Measurements from ENCODE around the gene HABP4.

Gene HABP4

DNA sequence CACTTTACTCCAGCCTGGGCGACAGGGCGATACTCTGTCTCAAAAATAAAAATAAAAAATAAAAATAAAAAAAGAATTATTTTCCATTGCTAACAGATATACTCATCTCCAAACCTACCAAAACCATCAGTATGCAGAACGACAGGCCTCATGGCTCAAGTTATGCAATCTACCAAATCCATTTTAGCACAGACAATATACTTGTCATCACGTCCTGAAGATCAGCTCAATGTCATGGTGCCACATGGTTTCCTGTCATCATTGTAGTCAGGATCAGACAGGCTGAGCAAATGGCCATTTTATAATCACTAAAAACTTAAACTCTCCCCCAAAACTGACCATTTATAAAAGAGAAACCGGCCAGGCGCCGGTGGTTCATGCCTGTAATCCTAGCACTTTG lies 69.1 kb downstream of the HABP4 start:
- Histone ChIP-seq H3K36me3 (ENCODE audit: control insufficient read depth, insufficient read depth, low read length) (no peaks in the 10 kb centered on the region), H3K4me3 (ENCODE audit: low read depth, low read length) (no peak overlapping the region)

GRCh38 chr9:96519787-96520186 lies 69.8 kb downstream of the HABP4 start:
- H3K36me3 ChIP-seq (ENCODE audit: control insufficient read depth, insufficient read depth, low read length), result no peaks in the 10 kb centered on the region
- no peak overlapping the region for H3K4me3 ChIP-seq (ENCODE audit: low read depth, low read length)
- no peaks in the 10 kb centered on the region for H3K27me3 ChIP-seq (ENCODE audit: control insufficient read depth, insufficient read depth, low read length)
- no peaks in the 10 kb centered on the region for H3K9me3 ChIP-seq (ENCODE audit: control insufficient read depth, insufficient read depth, low read length)
- no peaks in the 10 kb centered on the region for H3K4me1 ChIP-seq (ENCODE audit: control insufficient read depth, insufficient read depth, low read length)
- H3K9ac ChIP-seq (ENCODE audit: low read depth, low read length), result no peak overlapping the region

More for the DNA sequence above, 69.1 kb downstream of the HABP4 start:
- no peaks in the 10 kb centered on the region for H3K9me3 ChIP-seq (ENCODE audit: control insufficient read depth, insufficient read depth, low read length)
- no peaks in the 10 kb centered on the region for H3K4me1 ChIP-seq (ENCODE audit: control insufficient read depth, insufficient read depth, low read length)
- no peaks in the 10 kb centered on the region for H3K27me3 ChIP-seq (ENCODE audit: control insufficient read depth, insufficient read depth, low read length)
- H3K9ac ChIP-seq (ENCODE audit: low read depth, low read length), result no peak overlapping the region

- H3K9ac ChIP-seq (ENCODE audit: low read depth, low read length), result no peak overlapping the region
- no peak overlapping the region for H3K4me3 ChIP-seq (ENCODE audit: low read depth, low read length)
- no peaks in the 10 kb centered on the region for H3K4me1 ChIP-seq (ENCODE audit: control insufficient read depth, insufficient read depth, low read length)
- no peaks in the 10 kb centered on the region for H3K36me3 ChIP-seq (ENCODE audit: control insufficient read depth, insufficient read depth, low read length)
- no peaks in the 10 kb centered on the region for H3K27me3 ChIP-seq (ENCODE audit: control insufficient read depth, insufficient read depth, low read length)
- no peaks in the 10 kb centered on the region for H3K9me3 ChIP-seq (ENCODE audit: control insufficient read depth, insufficient read depth, low read length)
Measured at GRCh38 chr9:96522366-96522765, 72.4 kb downstream of the HABP4 start.

DNA sequence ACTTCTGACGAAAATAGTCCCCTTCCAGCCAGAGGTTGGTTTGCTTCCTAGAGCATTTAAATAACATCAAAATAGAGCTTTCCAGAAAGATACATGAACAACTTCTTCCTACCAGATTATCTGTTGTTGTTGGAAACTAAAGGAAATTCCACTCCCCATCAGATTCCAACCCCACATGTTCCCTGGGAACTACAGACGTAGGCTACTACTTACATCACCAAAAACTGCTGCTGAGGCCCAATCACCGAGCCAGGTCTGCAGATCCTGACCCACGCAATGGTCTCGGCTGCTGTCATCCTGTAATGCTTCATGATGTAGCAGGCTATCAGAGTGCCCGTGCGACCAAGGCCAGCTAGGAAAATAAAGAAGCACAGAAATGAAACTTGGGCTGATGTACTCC lies 73.4 kb downstream of the HABP4 start:
- no peaks in the 10 kb centered on the region for H3K36me3 ChIP-seq (ENCODE audit: control insufficient read depth, insufficient read depth, low read length)
- H3K9me3 ChIP-seq (ENCODE audit: control insufficient read depth, insufficient read depth, low read length), result no peaks in the 10 kb centered on the region
- H3K4me3 ChIP-seq (ENCODE audit: low read depth, low read length), result no peak overlapping the region

GRCh38 chr9:96524045-96524444 lies 74.1 kb downstream of the HABP4 start:
- H3K9ac ChIP-seq (ENCODE audit: low read depth, low read length), result no peak overlapping the region
- no peaks in the 10 kb centered on the region for H3K27me3 ChIP-seq (ENCODE audit: control insufficient read depth, insufficient read depth, low read length)
- H3K4me1 ChIP-seq (ENCODE audit: control insufficient read depth, insufficient read depth, low read length), result no peaks in the 10 kb centered on the region
- H3K36me3 ChIP-seq (ENCODE audit: control insufficient read depth, insufficient read depth, low read length), result no peaks in the 10 kb centered on the region
- H3K9me3 ChIP-seq (ENCODE audit: control insufficient read depth, insufficient read depth, low read length), result no peaks in the 10 kb centered on the region
- no peak overlapping the region for H3K4me3 ChIP-seq (ENCODE audit: low read depth, low read length)

More for the DNA sequence above, 73.4 kb downstream of the HABP4 start:
- Histone ChIP-seq H3K9ac (ENCODE audit: low read depth, low read length) (no peak overlapping the region), H3K27me3 (ENCODE audit: control insufficient read depth, insufficient read depth, low read length) (no peaks in the 10 kb centered on the region), H3K4me1 (ENCODE audit: control insufficient read depth, insufficient read depth, low read length) (no peaks in the 10 kb centered on the region)

GRCh38 chr9:96524764-96525163 lies 74.8 kb downstream of the HABP4 start:
- Histone ChIP-seq H3K4me3 (ENCODE audit: low read depth, low read length) (no peak overlapping the region), H3K9ac (ENCODE audit: low read depth, low read length) (no peak overlapping the region), H3K4me1 (ENCODE audit: control insufficient read depth, insufficient read depth, low read length) (no peaks in the 10 kb centered on the region), H3K36me3 (ENCODE audit: control insufficient read depth, insufficient read depth, low read length) (no peaks in the 10 kb centered on the region), H3K9me3 (ENCODE audit: control insufficient read depth, insufficient read depth, low read length) (no peaks in the 10 kb centered on the region), H3K27me3 (ENCODE audit: control insufficient read depth, insufficient read depth, low read length) (no peaks in the 10 kb centered on the region)

DNA sequence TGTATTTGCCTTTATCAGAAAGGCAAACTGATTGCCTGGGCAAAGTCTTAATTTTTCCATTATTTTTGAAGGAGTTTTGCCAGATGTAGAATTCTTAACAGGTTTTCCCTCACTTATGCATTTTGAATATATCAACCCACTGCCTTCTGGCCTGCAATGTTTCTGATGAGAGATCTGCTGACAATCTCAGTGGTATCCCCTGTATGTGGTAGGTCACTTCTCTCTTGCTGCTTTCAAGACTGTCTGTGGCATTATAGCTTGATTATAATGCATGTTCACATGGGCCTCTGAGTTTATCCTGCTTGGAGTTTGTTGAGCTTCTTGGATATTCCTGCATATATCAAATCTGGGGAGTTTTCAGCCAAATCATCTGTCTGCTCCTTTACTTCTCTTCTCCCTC lies 82.2 kb downstream of the HABP4 start:
- H3K4me3 ChIP-seq (ENCODE audit: low read depth, low read length), result no peak overlapping the region
- H3K36me3 ChIP-seq (ENCODE audit: control insufficient read depth, insufficient read depth, low read length), result peaks cover 3% of the 10 kb centered on the region
- H3K4me1 ChIP-seq (ENCODE audit: control insufficient read depth, insufficient read depth, low read length), result no peaks in the 10 kb centered on the region
- no peak overlapping the region for H3K9ac ChIP-seq (ENCODE audit: low read depth, low read length)
- no peaks in the 10 kb centered on the region for H3K9me3 ChIP-seq (ENCODE audit: control insufficient read depth, insufficient read depth, low read length)
- no peaks in the 10 kb centered on the region for H3K27me3 ChIP-seq (ENCODE audit: control insufficient read depth, insufficient read depth, low read length)

DNA sequence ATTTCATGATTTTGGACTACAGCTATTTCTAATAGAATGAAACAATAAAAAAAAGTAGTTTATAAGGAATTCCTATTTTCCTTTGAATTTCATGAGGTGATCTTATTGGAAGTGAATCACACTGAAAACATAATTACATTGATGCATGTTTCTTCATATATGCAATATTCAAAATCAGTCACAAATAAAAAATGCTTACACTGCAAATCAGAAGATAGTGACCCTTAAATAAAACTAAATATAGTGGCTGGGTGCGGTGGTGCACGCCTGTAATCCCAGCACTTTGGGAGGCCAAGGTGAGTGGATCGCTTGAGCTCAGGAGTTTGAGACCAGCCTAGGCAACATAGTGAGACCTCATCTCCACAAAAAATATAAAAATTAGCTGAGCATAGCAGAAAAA lies 90.1 kb downstream of the HABP4 start:
- H3K4me1 ChIP-seq (ENCODE audit: control insufficient read depth, insufficient read depth, low read length), result no peaks in the 10 kb centered on the region
- no peak overlapping the region for H3K4me3 ChIP-seq (ENCODE audit: low read depth, low read length)
- no peaks in the 10 kb centered on the region for H3K27me3 ChIP-seq (ENCODE audit: control insufficient read depth, insufficient read depth, low read length)

More for the DNA sequence above, 90.1 kb downstream of the HABP4 start:
- no peaks in the 10 kb centered on the region for H3K9me3 ChIP-seq (ENCODE audit: control insufficient read depth, insufficient read depth, low read length)
- H3K9ac ChIP-seq (ENCODE audit: low read depth, low read length), result no peak overlapping the region
- H3K36me3 ChIP-seq (ENCODE audit: control insufficient read depth, insufficient read depth, low read length), result no peaks in the 10 kb centered on the region

All from iPS-15b (cell line).